ENCODE results near the gene CARD16.

The CARD16 gene

GRCh38 chr11:104992781-104993180 lies 52.4 kb downstream of the CARD16 start:
- DNase-seq (ENCODE audit: low read depth, low spot score): no peak

DNA sequence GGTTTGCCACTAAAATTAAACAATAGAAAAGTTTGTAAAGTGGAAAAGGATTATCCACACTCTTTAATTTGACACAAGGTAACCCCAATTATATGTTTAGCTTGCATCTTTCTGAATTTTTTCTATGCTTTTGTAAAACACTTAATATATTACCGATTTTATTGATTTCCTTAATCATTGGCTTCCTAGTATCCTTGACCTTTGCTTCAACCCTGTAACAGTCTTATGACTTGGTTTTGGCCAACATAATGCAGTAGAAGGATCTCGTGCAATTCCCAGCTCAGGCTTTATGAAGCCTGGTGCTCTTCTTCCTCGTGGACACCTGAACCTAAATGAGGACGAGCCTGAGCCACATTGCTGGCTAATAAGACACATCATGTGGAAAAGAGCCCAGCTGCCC lies 53.1 kb downstream of the CARD16 start:
- no peak for DNase-seq (ENCODE audit: low read depth, low spot score)
